B cell (primary cell): ENCODE measurements around the gene PRKAB1. TPM values are rescaled to one million over a fixed set of nuclear protein-coding genes. Genes with fewer than 3 reads are reported as not detected.
"Not testable (repeated sequence)": the region's sequence is repeated elsewhere in the genome, so short reads cannot be mapped to it uniquely, and the experiment has no call there.

Experiments used
- ATAC-seq: fragments of 200-7000 bp; cut with Tn5 transposase; one replicate; pipeline ENCODE4 v1.10.0; 2021; ENCODE audit warnings: low read depth, mild to moderate bottlenecking, moderate number of reproducible peaks, moderate library complexity
- CTCF ChIA-PET: fragments of 350-600 bp; sonication (Branson Sonifier 250); formaldehyde crosslinking; loops from one replicate; lab custom pipeline; 2021; ENCODE audit warnings: antibody characterized with exemption, inconsistent platforms; lab: Charles Lee
- POLR2A ChIA-PET: fragments of 350-600 bp; sonication (Branson Sonifier 250); formaldehyde crosslinking; loops from one replicate; lab custom pipeline; 2021; ENCODE audit warnings: antibody characterized with exemption; lab: Charles Lee
- DNase-seq: peaks from one replicate; pipeline ENCODE4 v3.0.0; 2013
- H2AFZ ChIP-seq: 2 replicates; pipeline ENCODE4 v1.6.1; 2012; ENCODE audit warnings: mild to moderate bottlenecking, low read depth, low read length; ENCODE audit not compliant: insufficient read depth, poor library complexity, severe bottlenecking
- H3K27ac ChIP-seq, 2 donors: 1 replicate in 1 of 2; 2 replicates in 1 of 2; pipeline ENCODE4 v1.5.1; 2012 to 2013; ENCODE audit warnings: low read length in 2 of 2, mild to moderate bottlenecking in 2 of 2, moderate library complexity in 1 of 2
- H3K27me3 ChIP-seq, 4 experiments: fragments of 200-600 bp in 1 of 4; sonication (generic) in 1 of 4; replicated peaks in 1 of 4; 1 replicate in 2 of 4; 2 replicates in 2 of 4; pipeline versions ENCODE4 v1.6.1 to v1.7.0; 2013 to 2016; ENCODE audit warnings: low read length in 3 of 4, mild to moderate bottlenecking in 2 of 4, mixed read lengths in 1 of 4, moderate library complexity in 1 of 4; ENCODE audit not compliant: insufficient read depth in 4 of 4, control insufficient read depth in 3 of 4; ENCODE audit errors: control extremely low read depth in 1 of 4
- H3K36me3 ChIP-seq, 2 experiments: replicated peaks in 1 of 2; 1 replicate in 1 of 2; 2 replicates in 1 of 2; pipeline versions ENCODE4 v1.6.1 to v1.7.1; 2013; ENCODE audit warnings: low read length in 1 of 2; ENCODE audit not compliant: insufficient read depth in 2 of 2, control insufficient read depth in 1 of 2; ENCODE audit errors: control extremely low read depth in 1 of 2, extremely low read depth in 1 of 2
- H3K4me1 ChIP-seq, 2 donors: fragments of 200-600 bp in 1 of 2; sonication (generic) in 1 of 2; 1 replicate in 1 of 2; 2 replicates in 1 of 2; pipeline versions ENCODE4 v1.5.1 to v1.6.1; 2013 to 2017; ENCODE audit warnings: low read length in 2 of 2; ENCODE audit not compliant: control insufficient read depth in 2 of 2, insufficient read depth in 2 of 2
- H3K4me2 ChIP-seq: replicated peaks from 2 replicates; pipeline ENCODE3; 2012; ENCODE audit warnings: mild to moderate bottlenecking, low read depth, low read length; ENCODE audit not compliant: poor library complexity, severe bottlenecking
- H3K4me3 ChIP-seq, 5 experiments: fragments of 200-600 bp in 1 of 5; sonication (generic) in 1 of 5; 1 replicate in 3 of 5; 2 replicates in 2 of 5; pipeline versions ENCODE4 v1.5.1 to v1.7.0; 2011 to 2016; ENCODE audit warnings: low read length in 4 of 5, mild to moderate bottlenecking in 4 of 5, low read depth in 2 of 5, control low read depth in 1 of 5, moderate library complexity in 1 of 5; ENCODE audit not compliant: insufficient read depth in 1 of 5; ENCODE audit errors: control extremely low read depth in 1 of 5, extremely low read depth in 1 of 5
- H3K79me2 ChIP-seq: fragments of 200-600 bp; sonication (generic); one replicate; pipeline ENCODE4 v1.6.0; 2016; ENCODE audit warnings: low read length; ENCODE audit not compliant: control insufficient read depth, insufficient read depth
- H3K9ac ChIP-seq: fragments of 200-600 bp; sonication (generic); 2 replicates; pipeline ENCODE4 v1.6.1; 2017; ENCODE audit warnings: mild to moderate bottlenecking, low read length, moderate library complexity
- H3K9me3 ChIP-seq, 3 donors: one replicate each; pipeline versions ENCODE4 v1.6.1 to v1.7.1; 2013; ENCODE audit warnings: low read length in 2 of 3; ENCODE audit not compliant: control insufficient read depth in 2 of 3, insufficient read depth in 1 of 3; ENCODE audit errors: control extremely low read depth in 1 of 3
- H4K20me1 ChIP-seq: 2 replicates; pipeline ENCODE4 v1.6.0; 2012; ENCODE audit warnings: mild to moderate bottlenecking, low read length; ENCODE audit not compliant: insufficient read depth, control insufficient read depth, poor library complexity, severe bottlenecking
- H3K27ac Mint-ChIP-seq: one replicate; pipeline ENCODE4 v1.8.0; 2021; ENCODE audit warnings: mixed read lengths
- H3K27me3 Mint-ChIP-seq: one replicate; pipeline ENCODE4 v1.8.0; 2021; ENCODE audit warnings: mixed read lengths
- H3K4me1 Mint-ChIP-seq: one replicate; pipeline ENCODE4 v1.8.0; 2021; ENCODE audit warnings: mixed read lengths
- H3K4me3 Mint-ChIP-seq: one replicate; pipeline ENCODE4 v1.8.0; 2021; ENCODE audit warnings: mixed read lengths
- H3K9me3 Mint-ChIP-seq: one replicate; pipeline ENCODE4 v1.8.0; 2022; ENCODE audit warnings: mixed read lengths; ENCODE audit not compliant: insufficient read depth
- CTCF ChIP-seq: fragments of 200-600 bp; IDR thresholded peaks from one replicate; pipeline ENCODE4 v1.8.0; 2022; ENCODE audit warnings: antibody characterized with exemption, mild to moderate bottlenecking
- EZH2 ChIP-seq: IDR thresholded peaks from 2 replicates; pipeline ENCODE4 v1.6.1; 2012; ENCODE audit warnings: borderline replicate concordance, low read depth, mild to moderate bottlenecking, moderate library complexity, low read length; ENCODE audit not compliant: insufficient read depth, poor library complexity, severe bottlenecking
- whole genome bisulfite sequencing: methylation state at CpG from one replicate; pipeline ENCODE4 v1.1.5; 2013; ENCODE audit warnings: missing lambda C conversion rate; ENCODE audit not compliant: insufficient coverage; 5-methylcytosine and 5-hydroxymethylcytosine counted together
- intact Hi-C: fragments of 100-400 bp; cut with micrococcal nuclease; formaldehyde crosslinking; loops from one replicate; pipeline ENCODE4 v1.10.0; 2022
- polyA minus RNA-seq: library from RNA; depleted of rRNA, polyadenylated mRNA; stranded (reverse); fragments of >200 nt; gene quantifications from 2 replicates; pipeline ENCODE4 v1.2.3, GENCODE V29; 2012
- polyA plus RNA-seq: library from polyadenylated mRNA; depleted of rRNA; stranded (reverse); fragments of >200 nt; gene quantifications from 2 replicates; pipeline ENCODE4 v1.2.3, GENCODE V29; 2012
- total RNA-seq, 2 donors: library from RNA; stranded (reverse); fragments of 120-200 nt in 1 of 2; gene quantifications; 1 replicate in 1 of 2; 2 replicates in 1 of 2; pipeline versions ENCODE4 v1.2.3 to v1.2.4, GENCODE V29; 2013 to 2022

Gene PRKAB1
- total RNA-seq: 56.4 and 59.6 TPM in 2 replicates
- total RNA-seq (2013): 24.7 TPM
- 34.7 and 36.4 TPM in 2 replicates for polyA plus RNA-seq
- 17.6 and 26.3 TPM in 2 replicates for polyA minus RNA-seq

GRCh38 chr12:119667577-119668323, at the start of gene PRKAB1:
PRKAB1 (plus strand) TSS chr12:119668133; CDS start chr12:119668245, 112 bp downstream.
- Histone ChIP-seq H3K9ac (peak within 1 kb of the TSS; percentile 93), H3K9me3 (no peaks in the 10 kb centered on the region), H2AFZ (peak within 1 kb of the TSS; percentile 91), H4K20me1 (no peaks in the 10 kb centered on the region), H3K36me3 (peaks cover 15 to 21% of the 10 kb centered on the region in 2 experiments), H3K27me3 (no peaks in the 10 kb centered on the region), H3K79me2 (peaks cover 16% of the 10 kb centered on the region), H3K4me3 (peak within 1 kb of the TSS; percentile 80 to 95 (median 89)), H3K4me2 (peak within 1 kb of the TSS; percentile 89), H3K4me1 (peaks cover 28 to 36% of the 10 kb centered on the region in 2 donors), H3K27ac (peak within 1 kb of the TSS; percentile 80 to 92)
- Mint-ChIP-seq H3K27me3 (no peaks in the 10 kb centered on the region), H3K9me3 (no peaks in the 10 kb centered on the region), H3K27ac (peak within 1 kb of the TSS; percentile 92), H3K4me1 (peaks cover 51% of the 10 kb centered on the region), H3K4me3 (peak within 1 kb of the TSS; percentile 87)
- CTCF ChIA-PET: interaction anchor here (0.6 to 2.2 kb wide), 9 partner anchors 9 to 533 kb away, joined by 3 to 22 read pairs (median 4); partner anchors contain the start of gene RPLP0
- intact Hi-C loops: loop anchor here (1.0 to 5.0 kb wide), 6 partner anchors 15 to 1651 kb away; partner anchors contain the start of genes BICDL1, CIT, PEBP1 and RFC5
- DNase-seq (peak; percentile 99), ATAC-seq (peak; percentile 94)
- TF ChIP-seq CTCF (peak; percentile 95), EZH2 (no peak)
- WGBS: under 1% methylated on average over 69 of the region's 69 CpGs
- POLR2A ChIA-PET: interaction anchor here (0.5 to 1.8 kb wide), 4 partner anchors 10 to 533 kb away, joined by 4 to 20 read pairs (median 5); partner anchors contain the start of gene RPLP0

- H4K20me1 ChIP-seq, ATAC-seq, H3K4me1 ChIP-seq, H3K4me1 Mint-ChIP-seq, H3K9me3 ChIP-seq, H3K9ac ChIP-seq, H3K4me3 Mint-ChIP-seq, H3K36me3 ChIP-seq, DNase-seq, H3K4me2 ChIP-seq, POLR2A ChIA-PET, H3K27ac Mint-ChIP-seq, intact Hi-C loops, CTCF ChIA-PET, H3K4me3 ChIP-seq, H2AFZ ChIP-seq, H3K9me3 Mint-ChIP-seq, H3K27ac ChIP-seq, H3K27me3 ChIP-seq, H3K79me2 ChIP-seq: not testable (repeated sequence)
- peaks cover 35% of the 10 kb centered on the region for H3K27me3 Mint-ChIP-seq
- 100% methylated on average over 1 of the region's 1 CpG for WGBS
Observed at GRCh38 chr12:119618328-119618896, 49.5 kb upstream of the PRKAB1 start.
